DMS114 treated with DMSO at 0.1 percent for 48 hours (cell line): Measurements from ENCODE around the gene OR4S2.

Experiments
- DNase-seq: peaks from one replicate; lab custom pipeline; 2025; ENCODE audit not compliant: unreplicated experiment; lab: John Stamatoyannopoulos, UW

Gene OR4S2, protein sequence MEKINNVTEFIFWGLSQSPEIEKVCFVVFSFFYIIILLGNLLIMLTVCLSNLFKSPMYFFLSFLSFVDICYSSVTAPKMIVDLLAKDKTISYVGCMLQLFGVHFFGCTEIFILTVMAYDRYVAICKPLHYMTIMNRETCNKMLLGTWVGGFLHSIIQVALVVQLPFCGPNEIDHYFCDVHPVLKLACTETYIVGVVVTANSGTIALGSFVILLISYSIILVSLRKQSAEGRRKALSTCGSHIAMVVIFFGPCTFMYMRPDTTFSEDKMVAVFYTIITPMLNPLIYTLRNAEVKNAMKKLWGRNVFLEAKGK

GRCh38 chr11:55648027-55648426 is at the start of gene OR4S2:
Gene OR4S2, plus strand, starts transcription at chr11:55648327. Its CDS starts 2,577 bp downstream, at chr11:55650904.
- no peak for DNase-seq

GRCh38 chr11:55607545-55607944 is 40.6 kb upstream of the OR4S2 start, which contains the start of gene OR4C11:
Gene OR4C11, minus strand, starts transcription at chr11:55607645. Its CDS starts 3,272 bp downstream, at chr11:55604373.
- no peak for DNase-seq

- no peak for DNase-seq
These were observed 23.6 kb upstream of the OR4S2 start for GRCh38 chr11:55624531-55624930.

- DNase-seq = no peak
These were observed 13.3 kb upstream of the OR4S2 start, which contains the start of gene OR4P4 for GRCh38 chr11:55634813-55635212. Gene OR4P4, plus strand, starts transcription at chr11:55635113.

DNA sequence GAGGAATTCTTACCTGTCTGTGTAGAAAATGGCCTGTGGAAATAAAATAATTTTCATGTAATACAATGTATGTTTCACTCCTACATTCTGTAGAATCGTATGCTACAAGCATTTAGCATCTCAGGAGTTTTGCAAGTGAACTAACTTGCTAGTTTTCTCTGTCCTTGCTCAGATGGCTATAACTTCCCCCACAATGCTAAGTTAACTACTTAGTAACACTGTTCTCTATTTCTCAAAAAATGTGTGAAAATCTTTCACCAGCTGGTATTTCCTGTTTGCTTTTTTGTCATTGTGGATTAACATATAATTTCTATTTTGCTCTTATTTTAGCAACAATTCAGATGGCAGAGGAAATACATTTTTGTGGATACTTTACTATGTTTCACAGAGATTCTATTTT is 4.4 kb downstream of the OR4S2 start:
- DNase-seq = no peak

DNA sequence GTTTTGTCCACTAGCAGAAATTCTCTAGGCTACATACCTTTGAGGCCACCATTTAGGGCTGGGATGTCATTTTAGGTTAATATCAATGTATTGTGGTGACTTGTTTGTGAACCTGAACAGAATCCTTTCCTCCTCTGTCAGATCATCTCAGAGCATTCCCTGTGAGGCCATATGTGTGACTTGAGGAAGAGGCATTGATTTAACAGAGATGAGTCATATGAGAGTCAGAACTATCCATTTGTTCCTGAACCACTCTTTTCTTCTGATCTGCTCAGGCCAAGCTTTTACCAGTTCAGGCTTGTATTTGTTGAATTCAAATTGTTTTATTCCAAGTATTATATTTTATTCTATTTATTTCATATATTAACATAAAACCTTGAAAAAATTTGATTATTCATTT is 7.0 kb downstream of the OR4S2 start:
- no peak for DNase-seq

GRCh38 chr11:55658031-55658573 is 10.0 kb downstream of the OR4S2 start:
- no peak for DNase-seq

DNA sequence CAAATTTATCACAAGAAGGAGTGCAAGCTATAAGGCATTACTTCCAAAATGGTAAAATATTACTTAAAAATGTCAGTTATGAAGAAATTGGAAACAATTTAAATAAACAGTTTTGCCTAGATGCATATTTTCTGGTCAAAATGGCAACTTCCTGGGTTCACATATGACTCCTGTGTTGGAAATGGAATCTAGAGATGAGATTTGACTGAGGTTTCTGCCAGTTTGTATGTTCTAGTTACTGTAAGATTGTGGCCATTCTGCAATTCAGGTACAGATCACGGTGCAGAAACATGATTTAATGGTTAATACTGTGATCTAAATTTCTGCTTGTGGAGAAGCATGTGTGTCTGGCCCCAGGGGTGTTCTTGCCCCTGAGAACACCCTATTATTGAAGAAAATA is 10.5 kb downstream of the OR4S2 start:
- no peak for DNase-seq

DNA sequence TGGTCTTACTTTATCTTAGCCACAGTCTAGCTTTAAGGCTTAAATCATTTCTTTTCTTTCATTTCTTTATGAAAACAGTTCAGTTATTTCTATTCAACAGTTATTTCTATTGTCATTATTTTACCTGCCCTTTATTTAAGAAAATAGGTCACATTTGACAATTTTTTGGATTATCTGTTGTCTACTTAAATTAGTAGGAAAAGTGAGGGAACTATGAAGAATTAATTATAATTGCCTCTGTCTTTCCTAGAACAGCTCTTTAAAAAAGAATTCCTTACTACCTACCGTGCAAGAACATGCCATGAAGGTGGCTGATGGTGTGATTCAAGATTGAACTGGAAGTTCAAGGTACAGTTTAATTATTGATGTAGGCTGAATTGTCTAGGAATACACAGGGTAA is 13.8 kb downstream of the OR4S2 start, which contains the start of gene OR4C6:
Gene OR4C6 (plus strand): TSS at position 301 of the 400 bp plus-strand sequence. CDS start 2,966 bp downstream, outside the sequence.
- DNase-seq = no peak

GRCh38 chr11:55669376-55669775 is 21.2 kb downstream of the OR4S2 start:
- DNase-seq = no peak

DNA sequence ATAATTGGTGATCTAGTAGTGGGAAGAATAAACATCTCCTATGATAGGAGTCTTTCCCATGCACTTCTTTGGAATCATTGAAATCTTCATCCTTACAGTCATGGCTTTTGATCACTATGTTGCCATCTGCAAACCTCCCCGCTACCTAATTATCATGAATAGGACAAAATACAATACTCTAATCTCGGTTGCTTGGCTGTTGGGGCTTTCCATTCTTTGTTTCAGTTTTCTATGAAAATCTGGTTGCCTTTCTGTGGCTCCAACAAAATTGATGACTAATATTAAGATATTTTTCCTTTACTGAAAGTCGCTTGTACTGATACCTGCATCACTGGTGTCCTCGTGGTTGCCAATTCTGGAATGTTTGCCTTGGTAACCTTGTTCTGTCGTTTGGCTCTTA is 25.7 kb downstream of the OR4S2 start:
- no peak for DNase-seq

- no peak for DNase-seq
These were observed 49.7 kb downstream of the OR4S2 start for GRCh38 chr11:55697817-55698216.

- DNase-seq = no peak
These were observed 53.3 kb downstream of the OR4S2 start for GRCh38 chr11:55701429-55701828.
